HepG2 (cell line): Measurements from ENCODE around the gene PWP2. TPM values are rescaled to one million over a fixed set of nuclear protein-coding genes. Genes with fewer than 3 reads are reported as not detected.

Source experiments
- ATAC-seq: fragments of 200-7000 bp; cut with Tn5 transposase; 3 replicates; pipeline ENCODE4 v1.9.1; 2020; ENCODE audit warnings: mild to moderate bottlenecking, moderate library complexity
- BruUV-seq: library from RNA; stranded (reverse); fragments of 400-500 nt; replicated peaks from 2 replicates; lab custom pipeline; 2021; lab: Mats Ljungman, UMichigan
- CTCF ChIA-PET: fragments of 300-600 bp; formaldehyde crosslinking; extraction: SDS; loops from one replicate; lab custom pipeline; 2021; ENCODE audit warnings: low total read pairs, inconsistent platforms, low intra/inter-chr PET ratio; lab: Yijun Ruan, JAX
- POLR2A ChIA-PET: fragments of 350-600 bp; sonication (Branson Sonifier 250); formaldehyde crosslinking; loops from one replicate; lab custom pipeline; 2020; ENCODE audit warnings: antibody characterized with exemption, inconsistent platforms; lab: Yijun Ruan, JAX
- DNase-seq: peaks from one replicate; pipeline ENCODE4 v3.0.0-alpha.2; 2015; ENCODE audit warnings: low spot score
- FAIRE-seq: peaks from 3 replicates; lab custom pipeline; 2011; peaks lifted over from hg19 to GRCh38; lab: Jason Lieb, UNC
- H2AFZ ChIP-seq: one replicate; pipeline ENCODE4 v1.6.1; 2011; ENCODE audit warnings: low read length, inconsistent platforms
- H3K27ac ChIP-seq: fragments of 300-600 bp; 3 replicates; pipeline ENCODE4 v1.8.0; 2011; ENCODE audit warnings: mixed run types, mild to moderate bottlenecking, mixed read lengths, low read length, inconsistent platforms; ENCODE audit not compliant: insufficient read depth; ENCODE audit errors: extremely low read length
- H3K27me3 ChIP-seq, 2 experiments: fragments of 200-600 bp in 1 of 2; 2 replicates in 1 of 2; 3 replicates in 1 of 2; pipeline versions ENCODE4 v1.6.0 to v1.8.0; 2011; ENCODE audit warnings: low read length in 2 of 2, mild to moderate bottlenecking in 2 of 2, moderate library complexity in 2 of 2, inconsistent platforms in 1 of 2; ENCODE audit not compliant: insufficient read depth in 2 of 2, control insufficient read depth in 1 of 2
- H3K36me3 ChIP-seq, 2 experiments: fragments of 200-600 bp in 1 of 2; replicated peaks in 1 of 2; 2 replicates in 1 of 2; 3 replicates in 1 of 2; pipeline versions ENCODE4 v1.5.1 to v1.8.0; 2011; ENCODE audit warnings: low read length in 2 of 2, inconsistent platforms in 1 of 2; ENCODE audit not compliant: insufficient read depth in 2 of 2, control insufficient read depth in 1 of 2
- H3K4me1 ChIP-seq: 2 replicates; pipeline ENCODE4 v1.5.1; 2012; ENCODE audit warnings: low read length, inconsistent platforms; ENCODE audit not compliant: insufficient read depth
- H3K4me2 ChIP-seq: 2 replicates; pipeline ENCODE4 v1.6.0; 2011; ENCODE audit warnings: low read depth, low read length, inconsistent platforms
- H3K4me3 ChIP-seq, 3 experiments: fragments of 200-600 bp in 1 of 3; sonication (generic), shearing (Covaris generic) in 1 of 3; replicated peaks in 1 of 3; 2 replicates each; pipeline ENCODE4 v1.5.1; 2011 to 2016; ENCODE audit warnings: low read length in 3 of 3, inconsistent platforms in 2 of 3, low read depth in 2 of 3, mild to moderate bottlenecking in 2 of 3, control low read depth in 1 of 3, mixed read lengths in 1 of 3; ENCODE audit not compliant: insufficient read depth in 1 of 3
- H3K79me2 ChIP-seq: one replicate; pipeline ENCODE4 v1.6.1; 2011; ENCODE audit warnings: low read length, inconsistent platforms; ENCODE audit not compliant: insufficient read depth
- H3K9ac ChIP-seq: 2 replicates; pipeline ENCODE4 v1.6.0; 2011; ENCODE audit warnings: mild to moderate bottlenecking, low read depth, low read length, inconsistent platforms; ENCODE audit not compliant: insufficient read depth
- H3K9me3 ChIP-seq: 2 replicates; pipeline ENCODE4 v1.5.1; 2012; ENCODE audit warnings: mild to moderate bottlenecking, low read length
- H4K20me1 ChIP-seq: 2 replicates; pipeline ENCODE4 v1.6.0; 2011; ENCODE audit warnings: inconsistent platforms, mild to moderate bottlenecking, low read length, moderate library complexity; ENCODE audit not compliant: insufficient read depth
- ARID5B ChIP-seq: IDR thresholded peaks from 2 replicates; pipeline ENCODE4 v1.4.0; 2020; ENCODE audit warnings: mild to moderate bottlenecking, missing genetic modification reagents
- MAX ChIP-seq: IDR thresholded peaks from 2 replicates; pipeline ENCODE4 v1.6.1; 2012; ENCODE audit warnings: inconsistent platforms
- MXD4 ChIP-seq: IDR thresholded peaks from 2 replicates; pipeline ENCODE4 v1.6.1; 2016; ENCODE audit warnings: mild to moderate bottlenecking, missing biosample characterization, missing genetic modification reagents
- PBX2 ChIP-seq: IDR thresholded peaks from 2 replicates; pipeline ENCODE4 v1.6.1; 2016; ENCODE audit warnings: control low read depth
- RBAK ChIP-seq: sonication (generic); formaldehyde crosslinking; IDR thresholded peaks from 2 replicates; pipeline ENCODE4 v1.5.1; 2020; ENCODE audit warnings: mild to moderate bottlenecking, missing genetic modification reagents
- SALL1 ChIP-seq: sonication (generic); formaldehyde crosslinking; IDR thresholded peaks from 2 replicates; pipeline ENCODE4 v1.8.0; 2022; ENCODE audit warnings: mild to moderate bottlenecking, missing genetic modification reagents
- SKIL ChIP-seq: sonication (generic); formaldehyde crosslinking; IDR thresholded peaks from 2 replicates; pipeline ENCODE4 v1.8.0; 2022; ENCODE audit warnings: missing genetic modification reagents, mild to moderate bottlenecking, moderate library complexity, borderline replicate concordance
- TBX3 ChIP-seq: fragments of 450-650 bp; IDR thresholded peaks from 2 replicates; pipeline ENCODE4 v1.6.1; 2017; ENCODE audit warnings: antibody characterized with exemption, mild to moderate bottlenecking, inconsistent platforms, borderline replicate concordance
- ZFP36 ChIP-seq: fragments of 150-350 bp; IDR thresholded peaks from 2 replicates; pipeline ENCODE4 v1.6.1; 2018; ENCODE audit warnings: borderline replicate concordance, low read length, low read depth; ENCODE audit not compliant: partially characterized antibody
- ZNF101 ChIP-seq: sonication (generic); formaldehyde crosslinking; IDR thresholded peaks from 2 replicates; pipeline ENCODE4 v1.4.0; 2020; ENCODE audit warnings: mild to moderate bottlenecking, low read depth, missing genetic modification reagents, borderline replicate concordance
- ZNF333 ChIP-seq: sonication (generic); formaldehyde crosslinking; IDR thresholded peaks from 2 replicates; pipeline ENCODE4 v1.4.0; 2020; ENCODE audit warnings: mild to moderate bottlenecking, missing genetic modification reagents, borderline replicate concordance
- ZNF549 ChIP-seq: sonication (generic); formaldehyde crosslinking; IDR thresholded peaks from 2 replicates; pipeline ENCODE4 v1.5.0; 2020; ENCODE audit warnings: missing genetic modification reagents
- ZNF7 ChIP-seq: IDR thresholded peaks from 2 replicates; pipeline ENCODE4 v1.6.1; 2016; ENCODE audit warnings: missing biosample characterization, missing genetic modification reagents
- ZNF816 ChIP-seq: sonication (generic); formaldehyde crosslinking; IDR thresholded peaks from 2 replicates; pipeline ENCODE4 v1.8.0; 2022; ENCODE audit warnings: missing genetic modification reagents, mild to moderate bottlenecking, borderline replicate concordance
- ZSCAN25 ChIP-seq: sonication (generic); formaldehyde crosslinking; IDR thresholded peaks from 2 replicates; pipeline ENCODE4 v1.8.0; 2022; ENCODE audit warnings: mild to moderate bottlenecking, missing genetic modification reagents
- WGBS: methylation state at CpG from one replicate; pipeline ENCODE4 v1.1.6; 2017; ENCODE audit warnings: low lambda C conversion rate; 5-methylcytosine and 5-hydroxymethylcytosine counted together
- in situ Hi-C: cut with HindIII; loops from 2 replicates; pipeline ENCODE4 v1.10.0; 2017; ENCODE audit warnings: low pct_unique_long_range_greater_than_20kb; ENCODE audit not compliant: extremely low pct_ligation_motif_present
- intact Hi-C: fragments of 100-400 bp; cut with micrococcal nuclease; formaldehyde crosslinking; loops from one replicate; pipeline ENCODE4 v1.10.0; 2022; ENCODE audit not compliant: unreplicated experiment
- polyA plus RNA-seq, 8 experiments: library from polyadenylated mRNA; depleted of rRNA in 3 of 8; stranded (reverse) in 7 of 8; unstranded in 1 of 8; fragments of >200 nt; fragmentation: Illumina TruSeq in 4 of 8; extraction: Trizol in 4 of 8; gene quantifications; 2 replicates each; pipeline versions ENCODE4 v1.2.1 to v1.2.3, GENCODE V29; 2011 to 2016; ENCODE audit warnings: low read depth in 4 of 8, missing spikeins in 1 of 8, mixed read lengths in 1 of 8; ENCODE audit not compliant: insufficient read depth in 1 of 8
- total RNA-seq, 5 experiments: library from RNA; depleted of rRNA; stranded (reverse); fragments of >200 nt; fragmentation: Illumina TruSeq; extraction: Trizol; gene quantifications; 2 replicates each; pipeline ENCODE4 v1.2.3, GENCODE V29; 2016; ENCODE audit warnings: low read depth in 1 of 5

The PWP2 gene
- total and polyA plus RNA-seq, 2 of the 13 experiments (the other 11 are each of a cell fraction or from before 2014, with no cell fraction given), result 7.7 to 17.0 TPM

- no peak for TF ChIP-seq ARID5B (CRISPR knock-in tag)
- no peak for TF ChIP-seq ZNF7 (CRISPR knock-in tag)
- TF ChIP-seq ZNF549 (CRISPR knock-in tag), result no peak
- no peak for TF ChIP-seq TBX3
Observed at GRCh38 chr21:44082648-44083440, 24.4 kb upstream of the PWP2 start (continued).

- WGBS, result 95% methylated on average over 11 of the region's 16 CpGs
- H3K9me3 ChIP-seq, result no peaks in the 10 kb centered on the region
- TF ChIP-seq SALL1 (CRISPR knock-in tag) (no peak), MAX (no peak), RBAK (CRISPR knock-in tag) (no peak), MXD4 (CRISPR knock-in tag) (no peak), ZNF816 (CRISPR knock-in tag) (no peak), ZNF333 (CRISPR knock-in tag) (no peak), SKIL (CRISPR knock-in tag) (no peak), ZSCAN25 (CRISPR knock-in tag) (no peak), ZNF101 (CRISPR knock-in tag) (no peak), PBX2 (no peak), ZFP36 (no peak)
Observed at GRCh38 chr21:44083631-44084291, 23.4 kb upstream of the PWP2 start.

More at GRCh38 chr21:44083631-44084291, 23.4 kb upstream of the PWP2 start:
- ATAC-seq, result no peak
- H4K20me1 ChIP-seq, result no peaks in the 10 kb centered on the region
- H3K27me3 ChIP-seq, result no peaks in the 10 kb centered on the region
- intact Hi-C loops (no loop called here), in situ Hi-C loops (no loop called here)
- no peak overlapping the region for H3K4me2 ChIP-seq
- ChIA-PET POLR2A (no interaction called here), CTCF (no interaction called here)
- H2AFZ ChIP-seq, result no peak overlapping the region
- H3K79me2 ChIP-seq, result no peaks in the 10 kb centered on the region
- H3K27ac ChIP-seq, result no peak overlapping the region
- BruUV-seq, result no TSS peak
- no peaks in the 10 kb centered on the region for H3K4me1 ChIP-seq
- peaks cover 14 to 78% of the 10 kb centered on the region in 2 experiments for H3K36me3 ChIP-seq
- FAIRE-seq, result no peak
- no peak overlapping the region for H3K4me3 ChIP-seq
- no peak for DNase-seq
- H3K9ac ChIP-seq, result no peak overlapping the region
